Tibial nerve (tissue), 4 donors: Measurements from ENCODE around the gene PHLPP1. TPM values are rescaled to one million over a fixed set of nuclear protein-coding genes. Genes with fewer than 3 reads are reported as not detected.

Experiments
- DNase-seq, 2 donors: peaks; one replicate each; pipeline ENCODE4 v3.0.0-alpha.2; 2019; ENCODE audit warnings: low spot score in 2 of 2
- H3K27ac ChIP-seq, 4 donors: fragments of 200-600 bp; sonication (generic) in 3 of 4; one replicate each; pipeline ENCODE4 v1.5.1; 2017 to 2019; ENCODE audit warnings: mild to moderate bottlenecking in 1 of 4
- H3K27me3 ChIP-seq, 2 donors: fragments of 200-600 bp; sonication (generic) in 1 of 2; one replicate each; pipeline versions ENCODE4 v1.5.1 to v1.6.0; 2017 to 2019
- H3K36me3 ChIP-seq, 3 donors: fragments of 200-600 bp; sonication (generic); one replicate each; pipeline ENCODE4 v1.5.1; 2018 to 2019
- H3K4me1 ChIP-seq, 4 donors: fragments of 200-600 bp; sonication (generic) in 3 of 4; one replicate each; pipeline ENCODE4 v1.5.1; 2017 to 2019
- H3K4me3 ChIP-seq, 4 donors: fragments of 200-600 bp; sonication (generic) in 3 of 4; one replicate each; pipeline ENCODE4 v1.5.1; 2017 to 2019; ENCODE audit warnings: mild to moderate bottlenecking in 1 of 4, moderate library complexity in 1 of 4
- H3K9me3 ChIP-seq, 4 donors: fragments of 200-600 bp; sonication (generic) in 3 of 4; one replicate each; pipeline ENCODE4 v1.5.1; 2017 to 2019
- EP300 ChIP-seq, 2 donors: sonication (generic); formaldehyde crosslinking; IDR thresholded peaks; one replicate each; pipeline ENCODE4 v1.6.1; 2017; ENCODE audit warnings: antibody characterized with exemption in 2 of 2, mild to moderate bottlenecking in 1 of 2
- POLR2A ChIP-seq, 2 donors: fragments of 450-650 bp; IDR thresholded peaks; one replicate each; pipeline ENCODE4 v1.6.1; 2017; ENCODE audit warnings: antibody characterized with exemption in 2 of 2, mild to moderate bottlenecking in 2 of 2, moderate library complexity in 2 of 2
- WGBS, 2 donors: methylation state at CpG; one replicate each; pipeline ENCODE4 v1.1.5; 2018; 5-methylcytosine and 5-hydroxymethylcytosine counted together
- total RNA-seq, 4 donors: library from RNA; depleted of rRNA; stranded (reverse); fragments of >200 nt; gene quantifications; one replicate each; pipeline ENCODE4 v1.1.0, GENCODE V29; 2016
- TF ChIP-seq, protein P1 (sequence below), 5 experiments: fragments of 200-600 bp in 3 of 5; fragments of 450-650 bp in 2 of 5; sonication (generic) in 3 of 5; IDR thresholded peaks; one replicate each; pipeline ENCODE4 v1.5.1; 2016 to 2019; ENCODE audit warnings: antibody characterized with exemption in 5 of 5, mild to moderate bottlenecking in 3 of 5, moderate library complexity in 2 of 5

Gene PHLPP1
- total RNA-seq, 4 donors from 2014 or later = 11.4 to 16.1 (median 14.5) TPM

DNA sequence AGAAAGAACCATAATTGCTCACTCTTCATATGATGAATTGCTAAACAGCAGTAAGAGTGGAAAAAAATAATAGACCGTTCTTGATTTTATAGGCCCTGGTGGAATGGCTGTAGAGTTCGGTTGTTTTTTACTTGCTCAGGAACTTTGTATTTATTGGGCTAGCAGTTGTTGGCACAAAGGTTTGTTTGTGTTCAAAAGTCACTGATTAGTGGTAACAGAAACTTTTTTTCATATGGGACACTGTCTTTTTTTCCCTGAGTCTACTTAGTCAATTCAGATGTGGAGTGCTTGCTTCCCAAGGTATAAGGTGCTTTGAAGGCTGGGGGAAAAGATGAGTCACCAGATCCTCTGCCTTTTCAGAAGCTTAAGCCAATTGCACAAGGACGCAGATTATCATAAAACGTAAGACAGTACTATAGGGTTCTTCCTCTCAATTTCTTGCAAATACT, 25.8 kb downstream of the PHLPP1 start:
- Histone ChIP-seq H3K36me3 (no peaks in the 10 kb centered on the region), H3K9me3 (no peaks in the 10 kb centered on the region), H3K27ac (peak overlapping the region in 2 of 4 donors; percentile 5 to 28), H3K27me3 (no peaks in the 10 kb centered on the region), H3K4me1 (peaks cover 0 to 33% (median 8%) of the 10 kb centered on the region in 4 donors), H3K4me3 (no peak overlapping the region)
- 38 to 42% methylated on average over 4 of the region's 4 CpGs for WGBS, 2 donors
- TF ChIP-seq, protein P1, sequence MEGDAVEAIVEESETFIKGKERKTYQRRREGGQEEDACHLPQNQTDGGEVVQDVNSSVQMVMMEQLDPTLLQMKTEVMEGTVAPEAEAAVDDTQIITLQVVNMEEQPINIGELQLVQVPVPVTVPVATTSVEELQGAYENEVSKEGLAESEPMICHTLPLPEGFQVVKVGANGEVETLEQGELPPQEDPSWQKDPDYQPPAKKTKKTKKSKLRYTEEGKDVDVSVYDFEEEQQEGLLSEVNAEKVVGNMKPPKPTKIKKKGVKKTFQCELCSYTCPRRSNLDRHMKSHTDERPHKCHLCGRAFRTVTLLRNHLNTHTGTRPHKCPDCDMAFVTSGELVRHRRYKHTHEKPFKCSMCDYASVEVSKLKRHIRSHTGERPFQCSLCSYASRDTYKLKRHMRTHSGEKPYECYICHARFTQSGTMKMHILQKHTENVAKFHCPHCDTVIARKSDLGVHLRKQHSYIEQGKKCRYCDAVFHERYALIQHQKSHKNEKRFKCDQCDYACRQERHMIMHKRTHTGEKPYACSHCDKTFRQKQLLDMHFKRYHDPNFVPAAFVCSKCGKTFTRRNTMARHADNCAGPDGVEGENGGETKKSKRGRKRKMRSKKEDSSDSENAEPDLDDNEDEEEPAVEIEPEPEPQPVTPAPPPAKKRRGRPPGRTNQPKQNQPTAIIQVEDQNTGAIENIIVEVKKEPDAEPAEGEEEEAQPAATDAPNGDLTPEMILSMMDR (IDR thresholded peaks at IDR 0.05) = no peak
- TF ChIP-seq EP300 (IDR thresholded peaks at IDR 0.05) (peak in 1 of 2 donors; percentile 41), POLR2A (IDR thresholded peaks at IDR 0.05) (no peak)
- peak in 1 of 2 donors; percentile 20 for DNase-seq

DNA sequence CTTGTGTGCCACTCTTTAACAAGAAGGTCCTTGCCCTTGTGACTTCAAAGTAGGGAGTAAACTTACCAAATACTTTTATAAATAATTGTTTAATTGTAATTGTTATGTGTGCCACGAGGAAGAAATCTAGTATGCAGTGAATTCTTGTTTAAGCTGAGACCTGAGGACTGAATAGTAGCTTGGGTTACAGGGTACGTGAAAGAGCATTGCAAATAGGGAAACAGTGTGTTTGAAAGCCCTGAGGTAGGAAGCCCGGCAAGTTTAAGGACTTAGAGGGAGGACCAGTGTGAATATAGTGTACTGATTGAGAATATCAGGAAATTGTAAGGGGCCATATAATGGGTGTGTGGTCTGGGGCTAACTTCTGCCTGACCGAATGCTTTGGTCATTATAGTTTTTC, 26.2 kb downstream of the PHLPP1 start:
- no peaks in the 10 kb centered on the region for H3K9me3 ChIP-seq
- no peak for DNase-seq
- TF ChIP-seq EP300 (IDR thresholded peaks at IDR 0.05) (no peak), POLR2A (IDR thresholded peaks at IDR 0.05) (no peak)
- TF ChIP-seq, protein P1 (IDR thresholded peaks at IDR 0.05) = no peak
- peaks cover 0 to 33% (median 8%) of the 10 kb centered on the region in 4 donors for H3K4me1 ChIP-seq
- peak overlapping the region in 3 of 4 donors; percentile 5 to 28 (median 25) for H3K27ac ChIP-seq
- H3K36me3 ChIP-seq = no peaks in the 10 kb centered on the region
- no peak overlapping the region for H3K4me3 ChIP-seq
- H3K27me3 ChIP-seq = no peaks in the 10 kb centered on the region
- WGBS, 2 donors = 75 to 77% methylated on average over 4 of the region's 4 CpGs

DNA sequence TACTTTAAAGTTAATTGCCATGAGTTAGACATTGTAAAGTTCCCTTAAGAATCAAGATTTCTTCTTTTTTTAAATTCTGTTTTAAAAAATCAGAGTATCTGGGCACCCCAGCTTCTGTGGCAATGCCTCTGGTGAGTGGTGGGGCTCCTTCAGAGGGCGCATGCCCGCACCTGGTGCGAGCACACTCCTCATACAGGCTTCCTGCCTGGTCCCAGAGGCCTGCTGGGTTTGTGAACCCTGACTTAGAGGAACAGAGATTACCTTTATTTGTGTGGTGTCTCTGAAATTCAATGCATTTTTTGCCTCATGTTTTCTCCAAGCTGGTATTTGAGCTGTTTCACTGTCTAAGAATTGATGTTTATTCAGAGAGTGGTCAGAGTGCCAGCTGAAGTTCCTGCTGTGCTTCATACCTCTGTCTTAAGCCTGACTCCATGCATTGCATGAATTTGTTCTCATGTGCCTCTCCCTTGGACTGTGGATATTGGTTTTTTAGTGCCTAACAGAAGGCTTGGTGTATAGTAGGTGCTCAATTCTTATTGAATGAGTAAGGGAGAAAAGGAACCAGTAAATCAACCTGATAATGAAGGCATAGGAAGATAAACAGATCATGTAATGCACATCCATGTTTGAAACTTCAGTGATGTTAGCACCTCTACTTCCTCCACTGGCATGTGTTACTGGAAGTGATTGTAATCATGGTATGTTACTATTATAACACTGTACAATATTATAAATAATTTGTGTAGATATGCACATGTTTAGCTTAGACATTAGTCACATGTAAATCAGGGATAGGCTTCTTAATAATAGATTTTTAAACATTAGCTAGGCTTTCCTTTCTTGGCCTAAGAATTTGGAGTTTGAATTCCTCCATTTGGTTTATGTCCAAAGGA, 29.0 kb downstream of the PHLPP1 start:
- DNase-seq = no peak
- WGBS, 2 donors = 70 to 82% methylated on average over 3 of the region's 3 CpGs
- Histone ChIP-seq H3K27me3 (no peaks in the 10 kb centered on the region), H3K4me1 (peaks cover 0 to 33% (median 8%) of the 10 kb centered on the region in 4 donors), H3K4me3 (no peak overlapping the region), H3K27ac (no peak overlapping the region), H3K9me3 (no peaks in the 10 kb centered on the region), H3K36me3 (no peaks in the 10 kb centered on the region)
- TF ChIP-seq EP300 (IDR thresholded peaks at IDR 0.05) (no peak), POLR2A (IDR thresholded peaks at IDR 0.05) (no peak)
- TF ChIP-seq, protein P1 (IDR thresholded peaks at IDR 0.05) = no peak

DNA sequence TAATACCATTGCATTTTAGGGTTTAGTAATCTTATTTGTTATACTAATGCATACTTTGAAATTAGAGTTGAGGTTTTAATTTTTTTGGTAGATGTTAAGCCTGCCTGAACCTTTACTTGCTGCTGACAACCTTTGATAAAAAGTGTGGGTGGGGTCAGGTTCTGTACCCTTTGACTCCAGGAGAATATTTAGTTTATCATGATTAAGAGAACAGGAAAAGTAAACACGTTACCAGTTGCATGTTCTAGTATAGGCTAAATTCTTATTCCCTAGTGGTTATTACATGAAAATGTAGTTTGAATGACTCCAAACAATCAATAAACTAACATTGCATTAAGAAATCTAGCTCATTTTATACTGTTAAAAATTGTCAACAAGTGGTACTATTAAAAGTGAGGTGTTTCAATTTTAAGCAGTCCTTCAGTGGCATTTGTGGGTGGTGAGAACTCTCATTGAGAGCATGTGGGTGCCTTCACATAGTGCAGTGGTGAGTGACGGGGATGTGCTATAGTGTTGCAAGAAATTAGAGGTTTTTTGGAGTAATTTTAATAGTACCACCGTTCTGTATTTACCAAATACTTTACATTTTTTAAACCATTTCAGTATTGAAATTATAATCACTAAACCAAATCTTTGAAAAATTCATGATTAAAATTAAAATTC, 29.9 kb downstream of the PHLPP1 start:
- DNase-seq = no peak
- H3K36me3 ChIP-seq = no peaks in the 10 kb centered on the region
- H3K4me1 ChIP-seq = peaks cover 0 to 31% (median 7%) of the 10 kb centered on the region in 4 donors
- 78 to 80% methylated on average over 3 of the region's 3 CpGs for WGBS, 2 donors
- no peaks in the 10 kb centered on the region for H3K9me3 ChIP-seq
- TF ChIP-seq POLR2A (IDR thresholded peaks at IDR 0.05) (no peak), EP300 (IDR thresholded peaks at IDR 0.05) (no peak)
- TF ChIP-seq, protein P1 (IDR thresholded peaks at IDR 0.05) = no peak
- no peak overlapping the region for H3K4me3 ChIP-seq
- no peaks in the 10 kb centered on the region for H3K27me3 ChIP-seq
- H3K27ac ChIP-seq = no peak overlapping the region

DNA sequence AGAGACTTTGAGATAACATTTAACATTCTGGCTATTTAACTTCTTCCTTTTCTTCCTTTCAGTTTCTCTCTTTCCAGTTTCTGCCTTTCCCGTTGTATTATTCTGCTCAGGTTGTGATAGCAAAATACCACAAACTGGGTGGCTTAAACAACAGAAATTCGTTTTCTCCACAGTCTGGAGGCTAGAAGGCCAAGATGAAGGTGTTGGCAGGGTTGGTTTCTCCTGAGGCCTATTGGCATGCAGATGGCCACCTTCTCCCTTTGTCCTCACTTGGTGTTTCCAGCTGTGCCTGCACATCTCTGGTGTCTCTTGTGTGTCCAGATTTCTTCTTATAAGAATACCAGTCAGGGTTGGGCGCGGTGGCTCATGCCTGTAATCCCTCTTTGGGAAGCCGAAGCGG, 34.0 kb downstream of the PHLPP1 start:
- TF ChIP-seq POLR2A (IDR thresholded peaks at IDR 0.05) = no peak
- TF ChIP-seq EP300 (IDR thresholded peaks at IDR 0.05) = no peak
- TF ChIP-seq, protein P1 (IDR thresholded peaks at IDR 0.05) = no peak
- Histone ChIP-seq H3K27ac (no peak overlapping the region), H3K36me3 (no peaks in the 10 kb centered on the region), H3K27me3 (no peaks in the 10 kb centered on the region), H3K9me3 (no peaks in the 10 kb centered on the region), H3K4me3 (no peak overlapping the region), H3K4me1 (peaks cover 0 to 31% (median 17%) of the 10 kb centered on the region in 4 donors)
- WGBS, 2 donors = 92 to 95% methylated on average over 6 of the region's 6 CpGs
- DNase-seq = no peak
